Vagina (tissue), 2 donors: ENCODE data around the gene DDX55. TPM values are rescaled to one million over a fixed set of nuclear protein-coding genes. Genes with fewer than 3 reads are reported as not detected.

Experiments used
- DNase-seq, 2 donors: peaks; one replicate each; pipeline ENCODE4 v3.0.0-alpha.2; 2017; ENCODE audit errors: extremely low spot score in 2 of 2
- H3K27ac ChIP-seq: fragments of 200-600 bp; sonication (generic); one replicate; pipeline ENCODE4 v1.5.1; 2019
- H3K27me3 ChIP-seq: fragments of 200-600 bp; sonication (generic); one replicate; pipeline ENCODE4 v1.5.1; 2019
- H3K36me3 ChIP-seq, 2 donors: fragments of 200-600 bp; sonication (generic); one replicate each; pipeline ENCODE4 v1.5.1; 2017 to 2019
- H3K4me1 ChIP-seq: fragments of 200-600 bp; sonication (generic); one replicate; pipeline ENCODE4 v1.5.1; 2019
- H3K4me3 ChIP-seq, 2 donors: fragments of 200-600 bp; sonication (generic); 1 replicate in 1 of 2; 2 replicates in 1 of 2; pipeline ENCODE4 v1.5.1; 2016 to 2019
- H3K9me3 ChIP-seq: fragments of 200-600 bp; sonication (generic); one replicate; pipeline ENCODE4 v1.5.1; 2019
- CTCF ChIP-seq, 3 experiments: fragments of 450-650 bp in 2 of 3; fragments of 200-600 bp in 1 of 3; sonication (generic) in 1 of 3; IDR thresholded peaks; one replicate each; pipeline ENCODE4 v1.5.1; 2017 to 2019; ENCODE audit warnings: antibody characterized with exemption in 3 of 3, mild to moderate bottlenecking in 2 of 3, moderate library complexity in 2 of 3
- POLR2A ChIP-seq, 2 donors: fragments of 450-650 bp; IDR thresholded peaks; one replicate each; pipeline ENCODE4 v1.6.1; 2017; ENCODE audit warnings: antibody characterized with exemption in 2 of 2, mild to moderate bottlenecking in 2 of 2, moderate library complexity in 2 of 2
- POLR2AphosphoS5 ChIP-seq, 2 donors: sonication (generic); formaldehyde crosslinking; IDR thresholded peaks; one replicate each; pipeline ENCODE4 v1.9.0; 2017; ENCODE audit warnings: antibody characterized with exemption in 2 of 2, mild to moderate bottlenecking in 2 of 2, low read depth in 1 of 2; ENCODE audit not compliant: insufficient read depth in 1 of 2
- intact Hi-C: fragments of 100-400 bp; cut with DNase I; formaldehyde crosslinking; loops from one replicate; pipeline ENCODE4 v1.15.1; 2023
- total RNA-seq: library from RNA; depleted of rRNA; stranded (reverse); fragments of >200 nt; gene quantifications from one replicate; pipeline ENCODE4 v1.2.3, GENCODE V29; 2016

DDX55 gene
- total RNA-seq, 1 donor from 2014 or later = 16.5 TPM

DNA sequence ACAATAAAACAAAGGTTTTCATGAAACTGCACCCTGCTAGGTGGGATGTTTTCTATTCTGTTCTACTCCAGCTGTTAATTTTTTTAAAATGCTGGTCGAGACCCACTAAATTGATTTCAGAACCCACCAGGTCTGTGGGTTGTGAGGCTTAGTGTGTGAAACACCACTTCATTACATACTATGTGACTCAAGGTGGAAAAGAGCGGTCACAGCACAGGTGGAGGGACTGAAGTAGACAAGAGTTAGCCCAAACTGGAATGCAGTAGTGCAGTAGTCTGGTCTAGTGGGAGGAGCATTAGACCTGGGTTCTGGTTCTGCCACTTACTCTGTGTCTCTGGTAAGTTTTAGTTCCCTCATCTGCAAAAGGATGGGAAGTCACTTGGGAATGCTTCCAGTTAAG is 12.2 kb downstream of the DDX55 start:
- H3K9me3 ChIP-seq = no peaks in the 10 kb centered on the region
- no peak for DNase-seq
- H3K27ac ChIP-seq = no peak overlapping the region
- H3K4me3 ChIP-seq = no peak overlapping the region
- peaks cover 0 to 79% of the 10 kb centered on the region in 2 donors for H3K36me3 ChIP-seq
- no peaks in the 10 kb centered on the region for H3K27me3 ChIP-seq
- TF ChIP-seq POLR2A (IDR thresholded peaks at IDR 0.05) (no peak), CTCF (IDR thresholded peaks at IDR 0.05) (no peak), POLR2AphosphoS5 (IDR thresholded peaks at IDR 0.05; ENCODE audit: insufficient read depth in 1 of 2, low read depth in 1 of 2) (no peak)
- intact Hi-C loops = no loop called here
- no peaks in the 10 kb centered on the region for H3K4me1 ChIP-seq

DNA sequence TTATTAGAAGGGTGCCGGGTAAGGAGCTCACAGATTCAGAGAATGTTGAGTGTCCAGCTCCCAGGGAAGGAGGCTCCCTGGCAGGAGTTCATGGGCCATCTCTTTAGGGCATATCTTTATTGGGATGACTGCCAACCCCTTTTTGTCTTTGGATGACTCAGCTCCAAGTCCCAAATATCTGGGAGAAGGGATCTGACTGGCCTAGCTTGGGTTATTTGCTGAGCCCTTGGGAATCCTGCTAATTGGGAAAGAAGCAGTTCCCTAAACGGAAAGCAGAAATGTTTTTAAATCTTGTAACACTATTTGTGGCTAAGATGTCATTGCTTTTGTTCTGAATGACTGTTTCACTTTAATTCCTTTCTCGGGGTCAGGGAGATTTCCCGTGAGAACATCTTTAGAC is 12.6 kb downstream of the DDX55 start:
- TF ChIP-seq POLR2A (IDR thresholded peaks at IDR 0.05) (no peak), CTCF (IDR thresholded peaks at IDR 0.05) (no peak), POLR2AphosphoS5 (IDR thresholded peaks at IDR 0.05; ENCODE audit: insufficient read depth in 1 of 2, low read depth in 1 of 2) (no peak)
- Histone ChIP-seq H3K27ac (no peak overlapping the region), H3K4me3 (no peak overlapping the region), H3K27me3 (no peaks in the 10 kb centered on the region), H3K36me3 (peaks cover 0 to 79% of the 10 kb centered on the region in 2 donors), H3K9me3 (no peaks in the 10 kb centered on the region), H3K4me1 (no peaks in the 10 kb centered on the region)
- DNase-seq = no peak
- intact Hi-C loops = no loop called here

DNA sequence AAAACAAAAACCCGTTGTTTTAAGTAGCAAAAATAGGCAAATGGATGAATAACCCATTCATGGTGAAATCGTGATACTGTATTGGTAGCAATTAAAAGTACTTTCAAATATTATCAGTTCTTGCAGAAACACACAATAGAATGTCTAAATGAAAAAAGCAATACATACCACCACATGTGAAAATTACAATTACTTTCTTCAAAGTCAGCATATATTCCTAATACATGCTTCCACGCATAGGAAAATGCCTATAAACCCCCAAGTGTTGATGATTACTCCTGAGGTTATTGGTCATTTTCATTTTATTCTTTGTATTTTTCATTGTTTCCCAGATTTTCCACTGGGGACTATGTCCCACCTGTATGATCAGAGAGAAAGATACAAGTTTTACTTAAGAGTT is 15.2 kb downstream of the DDX55 start:
- H3K27me3 ChIP-seq = no peaks in the 10 kb centered on the region
- intact Hi-C loops = no loop called here
- no peaks in the 10 kb centered on the region for H3K9me3 ChIP-seq
- H3K4me3 ChIP-seq = no peak overlapping the region
- DNase-seq = no peak
- H3K36me3 ChIP-seq = peaks cover 0 to 75% of the 10 kb centered on the region in 2 donors
- H3K27ac ChIP-seq = no peak overlapping the region
- TF ChIP-seq POLR2AphosphoS5 (IDR thresholded peaks at IDR 0.05; ENCODE audit: insufficient read depth in 1 of 2, low read depth in 1 of 2) (no peak), CTCF (IDR thresholded peaks at IDR 0.05) (no peak), POLR2A (IDR thresholded peaks at IDR 0.05) (no peak)
- no peaks in the 10 kb centered on the region for H3K4me1 ChIP-seq

DNA sequence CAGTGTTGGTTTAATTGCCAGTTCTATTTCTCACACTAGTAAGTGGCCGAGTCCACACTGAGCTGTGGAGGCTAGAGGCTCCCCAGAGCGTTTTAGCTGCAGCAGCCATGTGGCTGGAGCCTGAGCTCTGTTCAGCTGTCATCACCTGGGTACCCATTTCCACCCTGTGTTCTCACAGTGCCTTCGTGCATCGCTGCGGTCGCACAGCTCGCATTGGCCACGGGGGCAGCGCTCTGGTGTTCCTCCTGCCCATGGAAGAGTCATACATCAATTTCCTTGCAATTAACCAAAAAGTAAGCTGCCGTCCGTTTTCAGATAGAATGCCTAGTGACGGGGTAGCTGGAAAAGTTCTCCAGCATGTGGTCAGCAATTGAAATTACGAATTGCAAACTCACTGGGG is 15.7 kb downstream of the DDX55 start:
- DNase-seq = no peak
- H3K27ac ChIP-seq = no peak overlapping the region
- H3K4me3 ChIP-seq = no peak overlapping the region
- intact Hi-C loops = no loop called here
- no peaks in the 10 kb centered on the region for H3K4me1 ChIP-seq
- no peaks in the 10 kb centered on the region for H3K27me3 ChIP-seq
- no peak for TF ChIP-seq POLR2A (IDR thresholded peaks at IDR 0.05)
- TF ChIP-seq CTCF (IDR thresholded peaks at IDR 0.05) = no peak
- TF ChIP-seq POLR2AphosphoS5 (IDR thresholded peaks at IDR 0.05; ENCODE audit: insufficient read depth in 1 of 2, low read depth in 1 of 2) = no peak
- peaks cover 0 to 72% of the 10 kb centered on the region in 2 donors for H3K36me3 ChIP-seq
- H3K9me3 ChIP-seq = no peaks in the 10 kb centered on the region

GRCh38 chr12:123621101-123621500 is 19.2 kb downstream of the DDX55 start:
- peaks cover 5 to 72% of the 10 kb centered on the region in 2 donors for H3K36me3 ChIP-seq

More at GRCh38 chr12:123621101-123621500, 19.2 kb downstream of the DDX55 start:
- Histone ChIP-seq H3K4me1 (no peaks in the 10 kb centered on the region), H3K9me3 (no peaks in the 10 kb centered on the region), H3K4me3 (no peak overlapping the region), H3K27me3 (no peaks in the 10 kb centered on the region), H3K27ac (no peak overlapping the region)
- TF ChIP-seq POLR2A (IDR thresholded peaks at IDR 0.05) (no peak), CTCF (IDR thresholded peaks at IDR 0.05) (no peak), POLR2AphosphoS5 (IDR thresholded peaks at IDR 0.05; ENCODE audit: insufficient read depth in 1 of 2, low read depth in 1 of 2) (no peak)
- DNase-seq = no peak
- intact Hi-C loops = no loop called here
